Measurements from ENCODE around the gene DRC7.

Gene DRC7

DNA sequence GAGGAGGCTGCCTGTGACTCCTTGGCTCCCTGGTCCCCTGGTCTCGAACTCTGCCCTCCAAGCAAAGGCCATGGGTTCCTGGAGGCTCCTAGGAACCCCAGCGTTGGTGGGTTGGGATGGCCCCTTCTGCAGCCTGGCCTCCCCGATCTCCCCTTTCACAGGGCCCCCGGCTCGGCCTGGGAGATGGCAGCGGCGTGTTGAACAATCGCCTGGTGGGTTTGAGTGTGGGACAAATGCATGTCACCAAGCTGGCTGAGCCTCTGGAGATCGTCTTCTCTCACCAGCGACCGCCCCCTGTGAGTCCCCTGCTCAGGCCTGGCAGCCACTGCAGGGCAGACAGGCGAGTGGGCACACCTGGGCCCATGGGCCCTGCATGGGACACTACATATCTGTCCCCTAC lies 15.6 kb upstream of the DRC7 start:
- H3K4me3 ChIP-seq (ENCODE audit: control insufficient read depth, low read depth, low read length), result no peak overlapping the region
- DNase-seq (ENCODE audit: low read depth), result no peak
- TF ChIP-seq, protein P1, sequence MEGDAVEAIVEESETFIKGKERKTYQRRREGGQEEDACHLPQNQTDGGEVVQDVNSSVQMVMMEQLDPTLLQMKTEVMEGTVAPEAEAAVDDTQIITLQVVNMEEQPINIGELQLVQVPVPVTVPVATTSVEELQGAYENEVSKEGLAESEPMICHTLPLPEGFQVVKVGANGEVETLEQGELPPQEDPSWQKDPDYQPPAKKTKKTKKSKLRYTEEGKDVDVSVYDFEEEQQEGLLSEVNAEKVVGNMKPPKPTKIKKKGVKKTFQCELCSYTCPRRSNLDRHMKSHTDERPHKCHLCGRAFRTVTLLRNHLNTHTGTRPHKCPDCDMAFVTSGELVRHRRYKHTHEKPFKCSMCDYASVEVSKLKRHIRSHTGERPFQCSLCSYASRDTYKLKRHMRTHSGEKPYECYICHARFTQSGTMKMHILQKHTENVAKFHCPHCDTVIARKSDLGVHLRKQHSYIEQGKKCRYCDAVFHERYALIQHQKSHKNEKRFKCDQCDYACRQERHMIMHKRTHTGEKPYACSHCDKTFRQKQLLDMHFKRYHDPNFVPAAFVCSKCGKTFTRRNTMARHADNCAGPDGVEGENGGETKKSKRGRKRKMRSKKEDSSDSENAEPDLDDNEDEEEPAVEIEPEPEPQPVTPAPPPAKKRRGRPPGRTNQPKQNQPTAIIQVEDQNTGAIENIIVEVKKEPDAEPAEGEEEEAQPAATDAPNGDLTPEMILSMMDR (conservative IDR thresholded peaks at IDR 0.05; ENCODE audit: control insufficient read depth, insufficient read depth, low read depth, low read length), result no peak

DNA sequence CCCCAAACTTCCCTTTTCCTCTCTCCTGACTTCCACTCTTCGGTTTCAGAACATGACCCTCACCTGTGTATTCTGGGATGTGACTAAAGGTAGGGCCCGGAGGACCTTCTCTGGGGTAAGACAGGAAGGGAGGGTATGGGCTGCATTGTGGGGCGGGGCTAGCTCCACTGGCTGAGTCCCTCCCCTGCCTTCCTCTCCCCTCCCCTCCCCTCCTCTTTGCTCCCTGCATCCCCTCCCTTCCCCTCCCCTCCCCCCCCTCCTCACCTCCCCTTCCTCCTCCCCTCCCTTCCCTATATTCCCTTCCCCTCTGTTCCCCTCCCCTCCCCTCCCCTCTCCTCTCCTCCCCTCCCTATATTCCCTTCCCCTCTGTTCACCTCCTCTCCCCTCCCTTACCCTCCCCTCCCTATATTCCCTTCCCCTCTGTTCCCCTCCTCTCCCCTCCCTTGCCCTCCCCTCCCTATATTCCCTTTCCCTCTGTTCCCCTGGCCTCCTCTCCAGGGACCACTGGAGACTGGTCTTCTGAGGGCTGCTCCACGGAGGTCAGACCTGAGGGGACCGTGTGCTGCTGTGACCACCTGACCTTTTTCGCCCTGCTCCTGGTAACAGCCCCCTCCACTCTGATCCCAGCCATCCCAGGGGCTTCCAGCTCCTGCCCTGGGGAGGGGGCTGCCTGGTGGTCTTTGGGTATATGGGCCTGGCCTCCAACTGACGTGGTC lies 14.7 kb upstream of the DRC7 start:
- DNase-seq (ENCODE audit: low read depth), result no peak
- no peak overlapping the region for H3K4me3 ChIP-seq (ENCODE audit: control insufficient read depth, low read depth, low read length)
- TF ChIP-seq, protein P1 (conservative IDR thresholded peaks at IDR 0.05; ENCODE audit: control insufficient read depth, insufficient read depth, low read depth, low read length), result no peak

DNA sequence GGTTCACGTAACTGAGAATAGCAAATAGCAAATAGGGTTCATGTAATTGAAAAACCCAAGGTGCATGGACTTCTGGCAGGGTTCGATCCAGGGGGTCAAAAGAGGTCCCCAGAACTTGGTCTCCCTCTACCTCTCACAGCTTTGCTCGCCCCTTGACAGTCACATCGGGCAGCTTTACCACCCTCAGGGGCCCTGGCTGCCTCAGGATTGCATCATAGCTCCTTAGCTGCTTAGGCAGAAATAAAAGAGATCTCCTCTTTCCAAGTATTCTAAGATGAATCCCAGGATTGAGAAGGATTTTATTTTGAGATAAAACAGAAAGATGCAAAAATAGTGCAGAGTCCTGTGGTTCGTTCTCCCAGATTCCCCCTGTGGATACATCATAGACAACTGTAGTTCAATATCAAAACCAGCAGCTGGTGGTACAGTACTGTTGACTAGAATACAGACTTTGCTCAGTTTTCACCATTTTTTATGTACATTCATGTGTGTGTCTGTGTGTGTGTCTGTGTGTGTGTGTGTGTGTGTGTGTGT lies 13.7 kb upstream of the DRC7 start:
- no peak overlapping the region for H3K4me3 ChIP-seq (ENCODE audit: control insufficient read depth, low read depth, low read length)
- TF ChIP-seq, protein P1 (conservative IDR thresholded peaks at IDR 0.05; ENCODE audit: control insufficient read depth, insufficient read depth, low read depth, low read length), result no peak
- DNase-seq (ENCODE audit: low read depth), result no peak

DNA sequence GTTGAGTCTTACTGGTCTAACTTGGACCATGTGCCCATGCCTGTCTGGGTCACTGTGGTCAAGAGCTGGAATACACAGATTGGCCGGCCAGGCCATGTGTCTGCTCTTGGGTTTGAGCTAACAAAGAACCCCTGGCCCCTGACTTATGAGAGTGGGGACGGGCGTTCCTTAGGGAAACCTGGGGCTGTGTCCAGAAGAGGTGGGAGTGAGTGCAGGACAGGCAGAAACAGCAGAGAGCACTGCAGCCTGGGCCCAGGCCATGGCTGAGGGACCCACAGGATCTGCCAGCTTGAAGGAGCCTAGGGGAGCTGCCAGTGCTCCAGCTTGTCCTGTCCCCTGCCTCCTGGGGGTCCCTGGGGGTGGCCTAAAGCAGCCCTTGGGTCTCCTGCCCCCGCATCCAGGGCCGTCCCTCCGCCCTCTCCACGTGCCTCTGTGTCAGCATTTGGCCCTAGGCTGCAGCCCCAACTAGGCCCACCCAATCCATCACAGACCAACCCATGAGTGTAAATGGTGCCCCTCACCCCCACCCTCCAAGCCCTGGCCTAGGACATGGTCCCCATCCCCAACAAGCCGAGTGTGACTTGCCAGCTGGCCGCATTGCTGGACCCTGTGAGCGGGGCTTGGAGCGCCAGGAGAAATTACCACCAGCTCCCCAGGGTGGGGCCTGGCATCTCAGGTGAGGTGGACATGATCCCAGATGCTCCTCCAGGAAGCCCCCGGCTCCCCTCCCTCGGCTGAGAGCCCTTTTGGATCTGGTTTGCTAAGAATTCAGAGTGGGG lies 12.5 kb upstream of the DRC7 start:
- no peak overlapping the region for H3K4me3 ChIP-seq (ENCODE audit: control insufficient read depth, low read depth, low read length)
- TF ChIP-seq, protein P1 (conservative IDR thresholded peaks at IDR 0.05; ENCODE audit: control insufficient read depth, insufficient read depth, low read depth, low read length), result no peak
- DNase-seq (ENCODE audit: low read depth), result no peak

DNA sequence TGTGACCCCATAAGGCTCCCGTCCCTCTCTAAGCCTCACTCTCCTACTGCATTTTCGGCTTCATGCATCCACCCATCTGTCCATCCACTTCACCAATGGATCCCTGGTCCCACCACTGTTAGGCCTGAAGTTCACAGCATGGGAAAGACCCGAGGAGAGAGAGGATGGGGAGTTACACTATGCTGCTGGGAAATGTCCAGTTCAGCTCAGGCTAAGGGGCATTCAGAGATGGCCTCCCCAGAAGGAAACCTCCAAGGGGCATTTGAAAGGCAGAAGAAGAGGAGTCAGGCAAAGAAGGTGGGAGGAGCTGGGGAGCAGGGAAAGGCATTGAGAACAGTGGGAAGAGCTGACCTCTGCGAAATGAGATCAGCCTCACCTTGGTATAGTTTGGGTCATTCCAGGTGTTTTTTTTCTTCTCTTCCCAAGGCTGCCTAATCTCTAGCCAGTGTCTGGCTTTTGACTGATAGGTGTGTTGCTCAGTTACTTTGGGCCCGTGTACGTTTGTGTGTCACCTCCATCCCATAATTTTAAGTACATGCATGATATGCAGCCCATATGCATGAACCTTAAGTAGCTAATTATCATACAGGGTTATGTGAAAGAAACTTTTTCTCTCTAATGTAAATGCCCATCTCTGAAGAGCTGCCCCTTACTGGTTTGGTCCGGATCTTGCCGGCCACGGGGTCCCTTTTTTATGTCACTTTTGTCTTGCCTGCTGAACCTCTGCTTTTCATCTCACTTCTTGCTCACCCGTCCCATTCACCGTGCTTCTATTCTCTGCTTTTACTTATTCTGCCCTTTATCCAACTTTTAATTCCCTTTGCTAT lies 11.6 kb upstream of the DRC7 start:
- DNase-seq (ENCODE audit: low read depth), result no peak
- no peak overlapping the region for H3K4me3 ChIP-seq (ENCODE audit: control insufficient read depth, low read depth, low read length)
- TF ChIP-seq, protein P1 (conservative IDR thresholded peaks at IDR 0.05; ENCODE audit: control insufficient read depth, insufficient read depth, low read depth, low read length), result no peak
